HCT116 (cell line): Measurements from ENCODE around the gene TMEM40. TPM values are rescaled to one million over a fixed set of nuclear protein-coding genes. Genes with fewer than 3 reads are reported as not detected.
A peak's percentile ranks its signal among the peaks of the same experiment; 100 is the strongest.

Experiments
- ATAC-seq: fragments of 200-7000 bp; cut with Tn5 transposase; 2 replicates; pipeline ENCODE4 v1.9.1; 2020; ENCODE audit warnings: mild to moderate bottlenecking, moderate library complexity
- Bru-seq: library from RNA; stranded (reverse); fragments of 400-500 nt; gene quantifications from one replicate; lab custom pipeline; 2021; lab: Mats Ljungman, UMichigan
- BruChase-seq, 2 experiments: library from RNA; stranded (reverse); fragments of 400-500 nt; gene quantifications; one replicate each; lab custom pipeline; 2021; lab: Mats Ljungman, UMichigan
- BruUV-seq: library from RNA; stranded (reverse); fragments of 400-500 nt; replicated peaks from 2 replicates; lab custom pipeline; 2021; lab: Mats Ljungman, UMichigan
- CTCF ChIA-PET: fragments of 300-600 bp; sonication (Branson Sonifier 250); formaldehyde crosslinking; loops from one replicate; lab custom pipeline; 2021; ENCODE audit warnings: antibody characterized with exemption; lab: Charles Lee
- POLR2A ChIA-PET: fragments of 300-600, 350-600 bp; sonication (Branson Sonifier 250); formaldehyde crosslinking; loops from one replicate; lab custom pipeline; 2021; ENCODE audit warnings: antibody characterized with exemption; lab: Charles Lee
- RAD21 ChIA-PET, 2 experiments: fragments of 300-600 bp; sonication (Branson Sonifier 250); formaldehyde crosslinking; loops; one replicate each; lab custom pipeline; 2023; ENCODE audit warnings: low total read pairs in 2 of 2; ENCODE audit not compliant: uncharacterized antibody in 2 of 2, unreplicated experiment in 2 of 2, low non-redundant PET in 1 of 2; lab: Charles Lee
- DNase-seq: peaks from one replicate; pipeline ENCODE4 v3.0.0-alpha.2; 2010; ENCODE audit warnings: low read depth, low spot score
- H2AFZ ChIP-seq: fragments of 200-600 bp; shearing (Covaris generic), sonication (generic); 2 replicates; pipeline ENCODE4 v1.6.1; 2017; ENCODE audit warnings: low read depth, mixed run types, mixed read lengths, antibody characterized with exemption, low read length; ENCODE audit not compliant: poor library complexity, severe bottlenecking
- H3K27ac ChIP-seq: 2 replicates; pipeline ENCODE4 v1.5.1; 2012; ENCODE audit warnings: low read depth, low read length
- H3K27me3 ChIP-seq: fragments of 200-600 bp; sonication (generic); 2 replicates; pipeline ENCODE4 v1.6.1; 2016; ENCODE audit warnings: mixed run types, low read length, mixed read lengths; ENCODE audit not compliant: insufficient read depth
- H3K36me3 ChIP-seq, 2 experiments: fragments of 200-500 bp in 1 of 2; fragments of 200-600 bp in 1 of 2; sonication (Bioruptor generic) in 1 of 2; sonication (generic) in 1 of 2; 2 replicates each; pipeline versions ENCODE4 v1.5.1 to v1.6.1; 2014 to 2016; ENCODE audit warnings: low read length in 2 of 2, inconsistent platforms in 1 of 2, mixed read lengths in 1 of 2, mixed run types in 1 of 2; ENCODE audit not compliant: insufficient read depth in 2 of 2, control insufficient read depth in 1 of 2
- H3K4me1 ChIP-seq, 2 experiments: fragments of 200-600 bp in 1 of 2; sonication (generic) in 1 of 2; 2 replicates each; pipeline versions ENCODE4 v1.5.1 to v1.6.1; 2012 to 2017; ENCODE audit warnings: low read length in 2 of 2, inconsistent platforms in 1 of 2, mild to moderate bottlenecking in 1 of 2, mixed read lengths in 1 of 2, mixed run types in 1 of 2, moderate library complexity in 1 of 2; ENCODE audit not compliant: insufficient read depth in 2 of 2, control insufficient read depth in 1 of 2
- H3K4me2 ChIP-seq: fragments of 200-600 bp; sonication (generic); 2 replicates; pipeline ENCODE4 v1.6.1; 2017; ENCODE audit warnings: mixed run types, low read length, mixed read lengths
- H3K4me3 ChIP-seq, 2 experiments: fragments of 200-600 bp in 1 of 2; sonication (generic) in 1 of 2; replicated peaks in 1 of 2; 2 replicates each; pipeline ENCODE4 v1.5.1; 2011 to 2016; ENCODE audit warnings: low read length in 2 of 2, control low read depth in 1 of 2, low read depth in 1 of 2, mild to moderate bottlenecking in 1 of 2, mixed read lengths in 1 of 2, mixed run types in 1 of 2
- H3K79me2 ChIP-seq: fragments of 200-600 bp; sonication (generic); 2 replicates; pipeline ENCODE4 v1.6.1; 2017; ENCODE audit warnings: mild to moderate bottlenecking, mixed run types, low read length, moderate library complexity, mixed read lengths; ENCODE audit not compliant: insufficient read depth
- H3K9ac ChIP-seq: fragments of 200-600 bp; sonication (generic); 2 replicates; pipeline ENCODE4 v1.6.1; 2016; ENCODE audit warnings: low read length, mixed read lengths
- H3K9me2 ChIP-seq: fragments of 200-600 bp; sonication (generic), shearing (Covaris generic); 2 replicates; pipeline ENCODE4 v1.6.1; 2017; ENCODE audit warnings: mixed run types, mild to moderate bottlenecking, moderate library complexity; ENCODE audit not compliant: insufficient read depth
- H3K9me3 ChIP-seq, 2 experiments: fragments of 200-500 bp in 1 of 2; fragments of 200-600 bp in 1 of 2; sonication (Bioruptor generic) in 1 of 2; sonication (generic) in 1 of 2; 2 replicates each; pipeline ENCODE4 v1.6.1; 2014 to 2017; ENCODE audit warnings: low read length in 2 of 2, mixed read lengths in 2 of 2, inconsistent platforms in 1 of 2, low read depth in 1 of 2, mild to moderate bottlenecking in 1 of 2, mixed run types in 1 of 2, moderate library complexity in 1 of 2; ENCODE audit not compliant: control insufficient read depth in 1 of 2, insufficient read depth in 1 of 2
- H4K20me1 ChIP-seq: fragments of 200-600 bp; sonication (generic), shearing (Covaris generic); 2 replicates; pipeline ENCODE4 v1.6.1; 2017; ENCODE audit warnings: mixed run types, mild to moderate bottlenecking, moderate library complexity; ENCODE audit not compliant: insufficient read depth
- CBX3 ChIP-seq: IDR thresholded peaks from 2 replicates; pipeline ENCODE4 v1.6.1; 2012; ENCODE audit warnings: low read depth
- EGR1 ChIP-seq: IDR thresholded peaks from 2 replicates; pipeline ENCODE4 v1.6.1; 2012; ENCODE audit warnings: low read depth
- ELF1 ChIP-seq: IDR thresholded peaks from 2 replicates; pipeline ENCODE4 v1.6.1; 2012; ENCODE audit warnings: low read depth, borderline replicate concordance
- EZH2 ChIP-seq: fragments of 200-600 bp; sonication (generic); IDR thresholded peaks from 2 replicates; pipeline ENCODE4 v1.6.1; 2017; ENCODE audit warnings: antibody characterized with exemption, mixed run types
- POLR2A ChIP-seq: IDR thresholded peaks from 2 replicates; pipeline ENCODE4 v1.7.0; 2011; ENCODE audit warnings: borderline replicate concordance; ENCODE audit not compliant: insufficient read depth, insufficient read length; ENCODE audit errors: extremely low read depth
- POLR2AphosphoS5 ChIP-seq: IDR thresholded peaks from 2 replicates; pipeline ENCODE4 v1.6.1; 2011; ENCODE audit warnings: mild to moderate bottlenecking, low read depth, low read length, moderate library complexity
- REST ChIP-seq: IDR thresholded peaks from 2 replicates; pipeline ENCODE4 v1.6.1; 2012; ENCODE audit warnings: low read depth
- TCF7L2 ChIP-seq: IDR thresholded peaks from 2 replicates; pipeline ENCODE4 v1.7.0; 2011; ENCODE audit warnings: borderline replicate concordance, inconsistent platforms; ENCODE audit not compliant: insufficient read depth, insufficient read length; ENCODE audit errors: extremely low read depth
- YY1 ChIP-seq: IDR thresholded peaks from 2 replicates; pipeline ENCODE4 v1.6.1; 2011; ENCODE audit warnings: low read length, low read depth, moderate library complexity, mild to moderate bottlenecking; ENCODE audit not compliant: insufficient replicate concordance; ENCODE audit errors: extremely low read depth
- ZFX ChIP-seq: fragments of 450-650 bp; IDR thresholded peaks from 2 replicates; pipeline ENCODE4 v1.6.1; 2017
- intact Hi-C: fragments of 100-400 bp; cut with micrococcal nuclease; formaldehyde crosslinking; loops from 2 replicates; pipeline ENCODE4 v1.10.0; 2022
- long read RNA-seq: library from polyadenylated mRNA; unstranded; transcript quantifications from one replicate; pipeline ENCODE4 v2.0.0, GENCODE V29; 2021; ENCODE audit not compliant: unreplicated experiment
- polyA plus RNA-seq: library from polyadenylated mRNA; unstranded; fragments of >200 nt; gene quantifications from 2 replicates; pipeline ENCODE4 v1.2.1, GENCODE V29; 2012; ENCODE audit warnings: missing spikeins
- total RNA-seq: library from RNA; stranded (reverse); gene quantifications from one replicate; pipeline ENCODE4 v1.2.1, GENCODE V29; 2021; ENCODE audit not compliant: unreplicated experiment

Gene TMEM40
- total RNA-seq (12.3 TPM), Bru-seq, nascent RNA (percentile 51 among the genes with signal in this experiment), BruChase-seq, experiment 1, labeled RNA remaining after a 6-hour chase (percentile 41 among the genes with signal in this experiment), BruChase-seq, experiment 2, labeled RNA remaining after a 2-hour chase (percentile 41 among the genes with signal in this experiment)
- polyA plus RNA-seq = 18.8 and 19.6 TPM in 2 replicates
- long read RNA-seq, partial matches to known transcripts = 0 of 5 reads
- long read RNA-seq, other reads (novel, unspliced or antisense) = 3 of 5 reads

- H3K9ac ChIP-seq = peak within 1 kb of the TSS; percentile 67
- CTCF ChIA-PET = interaction anchor here (0.6 to 1.5 kb wide), 3 partner anchors 51 to 63 kb away, joined by 4 read pairs; no protein-coding TSS in a partner anchor
- TF ChIP-seq TCF7L2 (no peak), POLR2A (no peak), EGR1 (no peak), YY1 (peak; percentile 51), POLR2AphosphoS5 (peak; percentile 62), CBX3 (no peak), ELF1 (no peak), ZFX (peak; percentile 51; the same call in 1 of the 2 replicates), REST (no peak), EZH2 (no peak)
- TF ChIP-seq, all 23 proteins: peak for 3
- no peaks in the 10 kb centered on the region for H3K9me3 ChIP-seq
- peak within 1 kb of the TSS; percentile 23 to 49 for H3K4me3 ChIP-seq
- ATAC-seq (peak; percentile 85), DNase-seq (peak; percentile 80)
- no peaks in the 10 kb centered on the region for H3K79me2 ChIP-seq
- no peaks in the 10 kb centered on the region for H4K20me1 ChIP-seq
- no TSS peak for BruUV-seq
- H3K27ac ChIP-seq = peak within 1 kb of the TSS; percentile 79
- H2AFZ ChIP-seq = no peak within 1 kb of the TSS
- no peaks in the 10 kb centered on the region for H3K9me2 ChIP-seq
- RAD21 ChIA-PET = no interaction called here
- H3K4me2 ChIP-seq = peak within 1 kb of the TSS; percentile 84
- no peaks in the 10 kb centered on the region for H3K27me3 ChIP-seq
- peaks cover 32 to 56% of the 10 kb centered on the region in 2 experiments for H3K4me1 ChIP-seq
- H3K36me3 ChIP-seq = no peaks in the 10 kb centered on the region
- intact Hi-C loops = no loop called here
- POLR2A ChIA-PET = interaction anchor here (1.0 to 1.5 kb wide), 6 partner anchors 9 to 82 kb away, joined by 3 to 5 read pairs (median 3); partner anchors contain the start of gene RPL32
Measured at GRCh38 chr3:12759097-12759679, at the start of gene TMEM40. TMEM40 (minus strand) TSS chr3:12759259; CDS start chr3:12749832, 9,427 bp downstream.
